Fibroblast of pulmonary artery (primary cell): ENCODE data around the gene FYB2.

ENCODE experiments used
- DNase-seq: peaks from one replicate; pipeline ENCODE4 v3.0.0-alpha.2; 2010; ENCODE audit warnings: low read depth
- H3K4me3 ChIP-seq: replicated peaks from 2 replicates; pipeline ENCODE4 v1.5.1; 2011; ENCODE audit warnings: low read depth, mild to moderate bottlenecking, control low read depth, low read length, moderate library complexity
- CTCF ChIP-seq: IDR thresholded peaks from 2 replicates; pipeline ENCODE4 v1.5.1; 2011; ENCODE audit warnings: mild to moderate bottlenecking, control low read depth, low read length, inconsistent platforms; ENCODE audit errors: missing control alignments

Gene FYB2

GRCh38 chr1:56835657-56836056, 16.5 kb upstream of the FYB2 start:
- H3K4me3 ChIP-seq: no peak overlapping the region
- no peak for TF ChIP-seq CTCF
- no peak for DNase-seq

GRCh38 chr1:56834137-56834900, 15.1 kb upstream of the FYB2 start:
- H3K4me3 ChIP-seq: no peak overlapping the region
- DNase-seq: no peak
- no peak for TF ChIP-seq CTCF

GRCh38 chr1:56833088-56833487, 13.9 kb upstream of the FYB2 start:
- TF ChIP-seq CTCF: no peak
- H3K4me3 ChIP-seq: no peak overlapping the region
- no peak for DNase-seq

- peak; percentile 95 for DNase-seq
- peak; percentile 96 for TF ChIP-seq CTCF
- H3K4me3 ChIP-seq: no peak overlapping the region
These were observed 12.9 kb upstream of the FYB2 start for GRCh38 chr1:56831871-56832693.

GRCh38 chr1:56830052-56830451, 10.8 kb upstream of the FYB2 start:
- DNase-seq: no peak
- no peak overlapping the region for H3K4me3 ChIP-seq
- TF ChIP-seq CTCF: no peak

GRCh38 chr1:56827711-56828110, 8.5 kb upstream of the FYB2 start:
- no peak for DNase-seq
- H3K4me3 ChIP-seq: no peak overlapping the region
- TF ChIP-seq CTCF: no peak
